Fibroblast of the aortic adventitia (primary cell): ENCODE data around the gene SHISA9. TPM values are rescaled to one million over a fixed set of nuclear protein-coding genes. Genes with fewer than 3 reads are reported as not detected.

Experiments used
- DNase-seq: peaks from one replicate; pipeline ENCODE4 v3.0.0-alpha.2; 2010; ENCODE audit warnings: low read depth
- H3K4me3 ChIP-seq: 2 replicates; pipeline ENCODE4 v1.5.1; 2011; ENCODE audit warnings: low read depth, mild to moderate bottlenecking, control low read depth, low read length, moderate library complexity
- total RNA-seq: library from RNA; depleted of rRNA; stranded (reverse); fragments of >200 nt; gene quantifications from 2 replicates; pipeline ENCODE4 v1.2.3, GENCODE V29; 2012; ENCODE audit warnings: low replicate concordance
- TF ChIP-seq, protein P1 (sequence below): IDR thresholded peaks from 2 replicates; pipeline ENCODE4 v1.5.1; 2011; ENCODE audit warnings: mild to moderate bottlenecking, low read length, control low read depth, inconsistent platforms; ENCODE audit not compliant: insufficient read depth

SHISA9 gene
- total RNA-seq, 1 donor: not detected

DNA sequence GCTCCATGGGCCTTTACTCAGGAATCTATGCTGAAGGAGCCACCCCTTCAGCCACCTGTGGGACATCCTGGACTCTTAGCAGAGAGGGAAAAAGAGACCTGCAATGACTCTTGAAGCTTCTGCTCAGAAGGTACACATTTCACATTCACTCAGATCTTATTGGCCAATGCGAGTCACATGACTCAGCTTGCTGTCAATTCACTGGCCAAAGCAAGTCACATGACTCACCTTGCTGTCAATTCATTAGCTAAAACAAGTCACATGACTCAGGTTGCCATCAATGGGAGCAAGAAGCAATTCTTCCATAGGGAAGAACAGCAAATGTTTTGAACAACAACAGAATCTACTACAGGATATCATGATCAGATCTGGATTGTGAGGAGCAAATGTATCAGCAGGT is 233.4 kb downstream of the SHISA9 start:
- H3K4me3 ChIP-seq: no peak overlapping the region
- TF ChIP-seq, protein P1, sequence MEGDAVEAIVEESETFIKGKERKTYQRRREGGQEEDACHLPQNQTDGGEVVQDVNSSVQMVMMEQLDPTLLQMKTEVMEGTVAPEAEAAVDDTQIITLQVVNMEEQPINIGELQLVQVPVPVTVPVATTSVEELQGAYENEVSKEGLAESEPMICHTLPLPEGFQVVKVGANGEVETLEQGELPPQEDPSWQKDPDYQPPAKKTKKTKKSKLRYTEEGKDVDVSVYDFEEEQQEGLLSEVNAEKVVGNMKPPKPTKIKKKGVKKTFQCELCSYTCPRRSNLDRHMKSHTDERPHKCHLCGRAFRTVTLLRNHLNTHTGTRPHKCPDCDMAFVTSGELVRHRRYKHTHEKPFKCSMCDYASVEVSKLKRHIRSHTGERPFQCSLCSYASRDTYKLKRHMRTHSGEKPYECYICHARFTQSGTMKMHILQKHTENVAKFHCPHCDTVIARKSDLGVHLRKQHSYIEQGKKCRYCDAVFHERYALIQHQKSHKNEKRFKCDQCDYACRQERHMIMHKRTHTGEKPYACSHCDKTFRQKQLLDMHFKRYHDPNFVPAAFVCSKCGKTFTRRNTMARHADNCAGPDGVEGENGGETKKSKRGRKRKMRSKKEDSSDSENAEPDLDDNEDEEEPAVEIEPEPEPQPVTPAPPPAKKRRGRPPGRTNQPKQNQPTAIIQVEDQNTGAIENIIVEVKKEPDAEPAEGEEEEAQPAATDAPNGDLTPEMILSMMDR: no peak
- DNase-seq: no peak

DNA sequence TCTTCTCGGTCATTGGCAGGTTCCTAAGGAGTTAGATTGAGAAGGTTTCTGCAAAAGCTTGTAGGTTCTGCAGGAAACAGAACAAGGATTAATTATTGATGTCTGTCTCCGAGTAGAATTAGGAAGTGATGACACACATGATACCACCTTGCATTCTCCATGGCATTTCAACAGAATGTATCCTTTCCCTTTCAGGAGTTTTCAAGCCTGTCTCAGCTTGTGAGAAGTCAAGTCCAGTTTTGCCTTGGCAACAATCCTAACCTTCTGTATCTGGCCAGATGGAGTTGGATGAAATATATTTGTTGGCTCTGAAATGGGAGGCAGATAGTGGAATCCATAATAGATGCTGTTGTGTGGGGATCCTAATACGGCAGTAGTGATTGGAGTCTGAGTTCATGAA is 235.5 kb downstream of the SHISA9 start:
- H3K4me3 ChIP-seq: no peak overlapping the region
- TF ChIP-seq, protein P1: no peak
- DNase-seq: no peak

DNA sequence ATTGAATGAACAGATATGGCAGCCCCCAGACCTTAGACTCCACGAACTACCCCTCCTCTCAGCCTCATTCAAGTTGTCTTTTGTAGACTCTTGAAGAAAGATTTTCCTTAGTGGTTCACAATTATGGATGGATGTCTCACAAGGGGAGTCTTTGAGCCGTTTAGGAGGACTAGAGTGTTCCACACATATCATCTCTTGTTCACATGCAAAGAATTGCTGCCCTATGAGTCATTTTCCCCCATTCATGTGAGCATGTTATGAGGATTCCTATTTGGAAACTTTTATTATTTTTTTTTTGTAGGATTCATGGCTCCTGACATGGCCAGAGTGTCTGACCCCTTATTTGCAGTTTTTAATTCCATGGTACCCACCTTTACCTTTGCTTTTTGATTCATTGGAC is 237.1 kb downstream of the SHISA9 start:
- no peak for DNase-seq
- TF ChIP-seq, protein P1: no peak
- H3K4me3 ChIP-seq: no peak overlapping the region

GRCh38 chr16:13139661-13140241 is 238.4 kb downstream of the SHISA9 start:
- no peak for DNase-seq
- TF ChIP-seq, protein P1: no peak
- no peak overlapping the region for H3K4me3 ChIP-seq

GRCh38 chr16:13143551-13143950 is 242.2 kb downstream of the SHISA9 start:
- no peak for DNase-seq
- H3K4me3 ChIP-seq: no peak overlapping the region
- TF ChIP-seq, protein P1: no peak

GRCh38 chr16:13146829-13147228 is 245.4 kb downstream of the SHISA9 start:
- H3K4me3 ChIP-seq: no peak overlapping the region
- no peak for DNase-seq
- TF ChIP-seq, protein P1: no peak

DNA sequence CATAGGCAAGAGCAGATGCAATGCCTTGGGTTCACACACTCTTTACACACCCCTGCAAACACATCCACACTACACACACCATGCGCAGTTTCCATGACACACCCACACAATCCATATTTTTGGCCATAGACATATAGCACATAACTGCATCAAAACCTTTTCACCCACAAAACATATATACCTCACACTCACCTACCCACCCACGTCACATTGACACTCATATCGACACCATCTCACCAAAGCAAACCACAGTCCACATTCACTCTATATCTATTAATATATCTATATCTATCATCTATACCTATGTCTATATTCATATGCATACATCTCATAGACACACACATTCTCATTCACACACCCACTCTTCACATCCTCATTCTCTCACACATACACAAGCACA is 246.9 kb downstream of the SHISA9 start:
- TF ChIP-seq, protein P1: no peak
- no peak overlapping the region for H3K4me3 ChIP-seq
- DNase-seq: no peak
